Measurements from ENCODE around the gene ZNF516.
"Not testable (repeated sequence)": the region's sequence is repeated elsewhere in the genome, so short reads cannot be mapped to it uniquely, and the experiment has no call there.

The ZNF516 gene

DNA sequence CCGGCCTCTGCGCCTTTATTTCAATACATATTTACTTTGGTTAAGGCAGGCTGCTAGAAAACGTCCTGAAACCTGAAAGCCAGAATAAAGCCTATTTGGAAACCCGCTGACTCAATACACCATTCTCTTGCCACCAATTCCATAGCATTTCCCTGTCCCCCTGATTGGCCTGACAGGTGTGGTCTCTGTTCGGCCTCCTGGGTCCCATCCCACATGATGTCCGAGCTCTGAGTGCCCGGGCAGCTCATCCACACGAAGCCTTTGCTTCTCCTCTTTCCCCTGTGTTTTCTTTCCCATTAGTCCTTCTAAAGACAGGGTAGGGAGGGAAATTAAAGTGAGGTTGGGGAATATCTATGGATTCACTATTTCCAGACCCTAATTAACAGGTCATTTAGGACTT is 42.6 kb upstream of the ZNF516 start:
- ChIA-PET POLR2A (interaction anchor here (1.2 kb wide), 1 partner anchor 27 kb away, joined by 5 read pairs; no protein-coding TSS in a partner anchor), CTCF (interaction anchor here (0.6 kb wide), 1 partner anchor 110 kb away, joined by 3 read pairs; no protein-coding TSS in a partner anchor)
- TF ChIP-seq ZNF423 (tag by site-specific recombination; IDR thresholded peaks at IDR 0.05) = no peak
- no peak for TF ChIP-seq KLF8 (tag by site-specific recombination; IDR thresholded peaks at IDR 0.05)
- no peak for TF ChIP-seq ZNF311 (tag by site-specific recombination; IDR thresholded peaks at IDR 0.05; ENCODE audit: borderline replicate concordance)
- TF ChIP-seq ZNF555 (tag by site-specific recombination; conservative IDR thresholded peaks at IDR 0.05) = no peak
- TF ChIP-seq ZNF221 (tag by site-specific recombination; IDR thresholded peaks at IDR 0.05; ENCODE audit: borderline replicate concordance) = no peak
- TF ChIP-seq, protein P1, sequence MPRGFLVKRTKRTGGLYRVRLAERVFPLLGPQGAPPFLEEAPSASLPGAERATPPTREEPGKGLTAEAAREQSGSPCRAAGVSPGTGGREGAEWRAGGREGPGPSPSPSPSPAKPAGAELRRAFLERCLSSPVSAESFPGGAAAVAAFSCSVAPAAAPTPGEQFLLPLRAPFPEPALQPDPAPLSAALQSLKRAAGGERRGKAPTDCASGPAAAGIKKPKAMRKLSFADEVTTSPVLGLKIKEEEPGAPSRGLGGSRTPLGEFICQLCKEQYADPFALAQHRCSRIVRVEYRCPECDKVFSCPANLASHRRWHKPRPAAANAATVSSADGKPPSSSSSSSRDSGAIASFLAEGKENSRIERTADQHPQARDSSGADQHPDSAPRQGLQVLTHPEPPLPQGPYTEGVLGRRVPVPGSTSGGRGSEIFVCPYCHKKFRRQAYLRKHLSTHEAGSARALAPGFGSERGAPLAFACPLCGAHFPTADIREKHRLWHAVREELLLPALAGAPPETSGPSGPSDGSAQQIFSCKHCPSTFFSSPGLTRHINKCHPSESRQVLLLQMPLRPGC (tag by site-specific recombination; IDR thresholded peaks at IDR 0.05) = no peak
- TF ChIP-seq, protein P2, sequence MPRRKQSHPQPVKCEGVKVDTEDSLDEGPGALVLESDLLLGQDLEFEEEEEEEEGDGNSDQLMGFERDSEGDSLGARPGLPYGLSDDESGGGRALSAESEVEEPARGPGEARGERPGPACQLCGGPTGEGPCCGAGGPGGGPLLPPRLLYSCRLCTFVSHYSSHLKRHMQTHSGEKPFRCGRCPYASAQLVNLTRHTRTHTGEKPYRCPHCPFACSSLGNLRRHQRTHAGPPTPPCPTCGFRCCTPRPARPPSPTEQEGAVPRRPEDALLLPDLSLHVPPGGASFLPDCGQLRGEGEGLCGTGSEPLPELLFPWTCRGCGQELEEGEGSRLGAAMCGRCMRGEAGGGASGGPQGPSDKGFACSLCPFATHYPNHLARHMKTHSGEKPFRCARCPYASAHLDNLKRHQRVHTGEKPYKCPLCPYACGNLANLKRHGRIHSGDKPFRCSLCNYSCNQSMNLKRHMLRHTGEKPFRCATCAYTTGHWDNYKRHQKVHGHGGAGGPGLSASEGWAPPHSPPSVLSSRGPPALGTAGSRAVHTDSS (tag by site-specific recombination; IDR thresholded peaks at IDR 0.05) = no peak
- no peak for TF ChIP-seq ZNF549 (tag by site-specific recombination; IDR thresholded peaks at IDR 0.05)
- no peak for TF ChIP-seq ZNF10 (tag by site-specific recombination; IDR thresholded peaks at IDR 0.05)
- TF ChIP-seq ZNF510 (tag by site-specific recombination; IDR thresholded peaks at IDR 0.05; ENCODE audit: insufficient replicate concordance) = no peak
- no peak for TF ChIP-seq TCF7L2 (IDR thresholded peaks at IDR 0.05; ENCODE audit: borderline replicate concordance, low read depth, low read length)
- TF ChIP-seq, protein P3, sequence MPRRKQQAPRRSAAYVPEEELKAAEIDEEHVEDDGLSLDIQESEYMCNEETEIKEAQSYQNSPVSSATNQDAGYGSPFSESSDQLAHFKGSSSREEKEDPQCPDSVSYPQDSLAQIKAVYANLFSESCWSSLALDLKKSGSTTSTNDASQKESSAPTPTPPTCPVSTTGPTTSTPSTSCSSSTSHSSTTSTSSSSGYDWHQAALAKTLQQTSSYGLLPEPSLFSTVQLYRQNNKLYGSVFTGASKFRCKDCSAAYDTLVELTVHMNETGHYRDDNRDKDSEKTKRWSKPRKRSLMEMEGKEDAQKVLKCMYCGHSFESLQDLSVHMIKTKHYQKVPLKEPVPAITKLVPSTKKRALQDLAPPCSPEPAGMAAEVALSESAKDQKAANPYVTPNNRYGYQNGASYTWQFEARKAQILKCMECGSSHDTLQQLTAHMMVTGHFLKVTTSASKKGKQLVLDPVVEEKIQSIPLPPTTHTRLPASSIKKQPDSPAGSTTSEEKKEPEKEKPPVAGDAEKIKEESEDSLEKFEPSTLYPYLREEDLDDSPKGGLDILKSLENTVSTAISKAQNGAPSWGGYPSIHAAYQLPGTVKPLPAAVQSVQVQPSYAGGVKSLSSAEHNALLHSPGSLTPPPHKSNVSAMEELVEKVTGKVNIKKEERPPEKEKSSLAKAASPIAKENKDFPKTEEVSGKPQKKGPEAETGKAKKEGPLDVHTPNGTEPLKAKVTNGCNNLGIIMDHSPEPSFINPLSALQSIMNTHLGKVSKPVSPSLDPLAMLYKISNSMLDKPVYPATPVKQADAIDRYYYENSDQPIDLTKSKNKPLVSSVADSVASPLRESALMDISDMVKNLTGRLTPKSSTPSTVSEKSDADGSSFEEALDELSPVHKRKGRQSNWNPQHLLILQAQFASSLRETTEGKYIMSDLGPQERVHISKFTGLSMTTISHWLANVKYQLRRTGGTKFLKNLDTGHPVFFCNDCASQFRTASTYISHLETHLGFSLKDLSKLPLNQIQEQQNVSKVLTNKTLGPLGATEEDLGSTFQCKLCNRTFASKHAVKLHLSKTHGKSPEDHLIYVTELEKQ (tag by site-specific recombination; IDR thresholded peaks at IDR 0.05; ENCODE audit: borderline replicate concordance) = no peak
- TF ChIP-seq ZNF391 (tag by site-specific recombination; IDR thresholded peaks at IDR 0.05; ENCODE audit: borderline replicate concordance, low read depth) = no peak
- TF ChIP-seq, protein P4, sequence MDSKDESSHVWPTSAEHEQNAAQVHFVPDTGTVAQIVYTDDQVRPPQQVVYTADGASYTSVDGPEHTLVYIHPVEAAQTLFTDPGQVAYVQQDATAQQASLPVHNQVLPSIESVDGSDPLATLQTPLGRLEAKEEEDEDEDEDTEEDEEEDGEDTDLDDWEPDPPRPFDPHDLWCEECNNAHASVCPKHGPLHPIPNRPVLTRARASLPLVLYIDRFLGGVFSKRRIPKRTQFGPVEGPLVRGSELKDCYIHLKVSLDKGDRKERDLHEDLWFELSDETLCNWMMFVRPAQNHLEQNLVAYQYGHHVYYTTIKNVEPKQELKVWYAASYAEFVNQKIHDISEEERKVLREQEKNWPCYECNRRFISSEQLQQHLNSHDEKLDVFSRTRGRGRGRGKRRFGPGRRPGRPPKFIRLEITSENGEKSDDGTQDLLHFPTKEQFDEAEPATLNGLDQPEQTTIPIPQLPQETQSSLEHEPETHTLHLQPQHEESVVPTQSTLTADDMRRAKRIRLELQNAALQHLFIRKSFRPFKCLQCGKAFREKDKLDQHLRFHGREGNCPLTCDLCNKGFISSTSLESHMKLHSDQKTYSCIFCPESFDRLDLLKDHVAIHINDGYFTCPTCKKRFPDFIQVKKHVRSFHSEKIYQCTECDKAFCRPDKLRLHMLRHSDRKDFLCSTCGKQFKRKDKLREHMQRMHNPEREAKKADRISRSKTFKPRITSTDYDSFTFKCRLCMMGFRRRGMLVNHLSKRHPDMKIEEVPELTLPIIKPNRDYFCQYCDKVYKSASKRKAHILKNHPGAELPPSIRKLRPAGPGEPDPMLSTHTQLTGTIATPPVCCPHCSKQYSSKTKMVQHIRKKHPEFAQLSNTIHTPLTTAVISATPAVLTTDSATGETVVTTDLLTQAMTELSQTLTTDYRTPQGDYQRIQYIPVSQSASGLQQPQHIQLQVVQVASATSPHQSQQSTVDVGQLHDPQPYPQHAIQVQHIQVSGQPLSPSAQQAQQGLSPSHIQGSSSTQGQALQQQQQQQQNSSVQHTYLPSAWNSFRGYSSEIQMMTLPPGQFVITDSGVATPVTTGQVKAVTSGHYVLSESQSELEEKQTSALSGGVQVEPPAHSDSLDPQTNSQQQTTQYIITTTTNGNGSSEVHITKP (tag by site-specific recombination; IDR thresholded peaks at IDR 0.05) = no peak
- no peak for TF ChIP-seq ZFP69B (tag by site-specific recombination; IDR thresholded peaks at IDR 0.05)
- no peaks in the 10 kb centered on the region for H3K9me3 ChIP-seq (ENCODE audit: control insufficient read depth, insufficient read depth, low read depth, low read length)
- no peak overlapping the region for H3K27ac ChIP-seq (ENCODE audit: extremely low read depth, low read depth, low read length)
- no peaks in the 10 kb centered on the region for H3K36me3 ChIP-seq (ENCODE audit: control insufficient read depth in 2 of 2, insufficient read depth in 1 of 2, low read length in 2 of 2)
- no peaks in the 10 kb centered on the region for H3K4me1 ChIP-seq (ENCODE audit: control insufficient read depth, insufficient read depth, low read length)
- H3K4me3 ChIP-seq (ENCODE audit: low read depth, low read length) = no peak overlapping the region

DNA sequence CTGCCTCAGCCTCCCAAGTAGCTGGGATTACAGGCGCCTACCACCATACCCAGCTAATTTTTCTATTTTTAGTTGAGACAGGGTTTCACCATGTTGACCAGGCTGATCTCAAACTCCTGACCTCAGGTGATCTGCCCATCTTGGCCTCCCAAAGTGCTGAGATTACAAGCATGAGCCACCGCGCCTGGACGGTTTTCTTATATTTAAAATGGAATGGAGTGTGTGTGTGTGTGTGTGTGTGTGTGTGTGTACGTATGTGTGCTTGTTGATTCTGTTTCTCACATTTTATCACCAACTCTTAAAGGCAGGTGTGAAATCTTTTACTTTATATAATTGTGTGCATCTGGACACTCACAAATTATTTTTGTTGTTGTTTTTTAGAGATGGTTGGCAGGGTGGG is 41.6 kb upstream of the ZNF516 start:
- H3K4me3 ChIP-seq (ENCODE audit: low read depth, low read length); H3K27ac ChIP-seq (ENCODE audit: extremely low read depth, low read depth, low read length); CTCF ChIA-PET; POLR2A ChIA-PET; H3K9me3 ChIP-seq (ENCODE audit: control insufficient read depth, insufficient read depth, low read depth, low read length); H3K36me3 ChIP-seq (ENCODE audit: control insufficient read depth in 2 of 2, insufficient read depth in 1 of 2, low read length in 2 of 2); H3K4me1 ChIP-seq (ENCODE audit: control insufficient read depth, insufficient read depth, low read length): not testable (repeated sequence)

Measured in HEK293 (cell line).